CD4-positive, alpha-beta T cell treated with Interleukin-6 at 100 ng/mL for 8 hours (primary cell): ENCODE data around the gene ZNF662.

ENCODE experiments used
- DNase-seq: peaks from one replicate; pipeline ENCODE4 v3.0.0-alpha.2; 2020; ENCODE audit warnings: mixed read lengths, low spot score

Gene ZNF662

GRCh38 chr3:42936157-42936981 is 30.4 kb downstream of the ZNF662 start:
- no peak for DNase-seq

DNA sequence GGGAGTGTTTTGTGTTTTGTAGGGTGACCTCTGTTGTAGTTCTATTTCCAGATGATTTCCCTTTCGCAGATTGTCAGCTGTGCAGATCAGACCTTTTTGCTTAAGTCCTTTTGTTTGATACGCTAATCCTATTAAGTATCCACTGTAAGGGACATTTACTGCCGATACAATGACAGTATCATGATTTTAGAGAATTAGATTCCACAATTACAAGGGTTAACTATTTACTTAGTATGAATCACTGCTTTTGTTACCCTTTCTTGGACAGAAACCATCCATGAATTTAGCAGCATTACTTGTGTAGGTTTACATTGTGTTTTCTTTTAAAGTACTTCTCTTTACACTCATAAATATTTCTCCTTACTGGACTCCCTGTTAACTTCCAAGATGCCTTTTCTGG is 31.4 kb downstream of the ZNF662 start:
- DNase-seq = no peak

DNA sequence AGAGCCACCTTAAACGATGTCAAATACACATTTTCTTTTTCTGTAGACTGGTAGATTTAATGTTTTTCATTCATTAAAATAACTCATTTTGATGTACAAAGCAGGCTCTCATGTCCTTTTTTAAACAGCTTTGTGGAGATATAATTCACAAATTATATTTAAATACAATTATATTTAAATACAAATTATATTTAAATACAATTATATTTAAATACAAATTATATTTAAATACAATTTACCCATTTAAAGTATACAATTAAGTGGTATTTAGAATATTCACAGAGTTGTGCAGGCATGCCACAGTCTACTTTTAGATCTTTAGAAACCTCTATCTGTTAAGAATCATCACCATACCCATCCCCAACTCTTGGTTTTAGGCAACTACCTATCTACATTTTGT is 36.8 kb downstream of the ZNF662 start:
- DNase-seq = no peak

DNA sequence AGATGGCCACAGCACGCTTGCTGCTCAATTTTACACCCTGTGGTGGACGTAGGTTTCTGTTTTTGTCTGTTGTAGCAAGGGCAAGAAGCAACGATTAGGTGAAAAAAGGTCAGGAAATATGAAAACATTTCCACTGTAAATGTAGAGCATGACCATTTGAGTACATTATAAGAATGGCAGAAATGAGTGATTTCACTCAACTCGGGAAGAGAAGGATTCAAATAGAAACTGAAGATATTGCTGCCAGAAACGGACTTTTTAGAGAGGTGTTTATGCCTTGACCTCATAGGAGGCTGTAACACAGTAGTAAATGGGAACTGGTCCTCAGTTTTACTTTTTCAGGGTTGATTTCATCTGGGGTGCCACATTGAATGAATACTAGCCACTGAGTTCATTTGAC is 40.1 kb downstream of the ZNF662 start:
- no peak for DNase-seq

DNA sequence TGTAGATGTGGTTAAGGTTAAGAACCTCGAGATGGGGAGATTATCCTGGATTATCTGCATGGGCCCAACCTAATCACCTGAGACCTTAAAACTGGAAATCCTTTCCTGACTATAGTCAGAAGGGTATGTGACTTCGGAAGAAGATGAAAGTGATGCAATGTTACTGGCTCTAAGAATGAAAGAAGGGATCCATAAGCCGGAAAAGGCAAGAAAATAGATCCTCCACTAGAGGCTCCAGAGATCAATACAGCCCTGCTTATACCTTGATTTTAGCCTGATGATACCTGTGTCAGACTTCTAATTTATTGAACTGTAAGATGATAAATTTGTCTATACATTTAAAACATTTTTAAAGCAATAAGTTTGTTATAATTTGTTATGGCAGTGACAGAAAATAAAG is 51.6 kb downstream of the ZNF662 start:
- no peak for DNase-seq

DNA sequence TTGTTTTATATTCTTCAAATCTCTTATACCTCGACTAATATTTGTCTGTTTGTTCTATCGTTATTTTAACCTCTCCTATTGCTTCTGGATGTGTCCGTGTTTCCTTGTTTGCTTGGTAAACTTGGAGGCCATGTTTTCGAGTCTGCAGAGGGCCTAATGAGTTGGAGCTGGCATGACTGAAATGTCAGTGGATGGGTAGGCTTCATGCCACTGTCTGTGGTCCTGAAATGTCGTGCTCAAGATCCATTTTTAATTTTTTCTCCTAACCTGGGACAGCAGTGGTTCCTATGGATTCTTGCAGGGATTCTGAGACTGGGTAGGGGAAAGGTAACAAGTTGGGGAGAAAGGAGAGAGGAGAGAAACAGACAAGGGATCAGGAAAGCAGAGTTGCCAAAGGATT is 54.3 kb downstream of the ZNF662 start:
- DNase-seq = no peak

- DNase-seq = no peak
Observed at GRCh38 chr3:42960786-42961185, 54.8 kb downstream of the ZNF662 start.

DNA sequence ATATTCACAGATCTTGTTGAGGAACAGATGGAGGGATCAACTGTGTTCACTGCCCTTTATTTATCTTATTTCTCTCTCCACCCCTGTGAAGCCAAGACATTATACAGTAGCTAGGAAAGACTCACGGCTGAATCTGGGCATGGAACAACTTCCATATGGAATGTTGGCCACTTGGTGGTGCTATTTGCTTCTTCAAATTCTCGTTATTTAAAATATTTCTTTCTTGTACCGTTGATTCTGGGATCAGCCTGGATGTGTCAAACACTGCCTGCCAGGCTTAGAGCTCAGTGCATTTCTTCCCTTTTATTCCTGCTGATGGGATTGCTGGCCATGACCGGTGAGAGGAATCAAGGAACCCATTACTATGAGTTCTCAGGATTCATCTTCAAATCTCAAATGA is 55.7 kb downstream of the ZNF662 start:
- peak; percentile 26 for DNase-seq

DNA sequence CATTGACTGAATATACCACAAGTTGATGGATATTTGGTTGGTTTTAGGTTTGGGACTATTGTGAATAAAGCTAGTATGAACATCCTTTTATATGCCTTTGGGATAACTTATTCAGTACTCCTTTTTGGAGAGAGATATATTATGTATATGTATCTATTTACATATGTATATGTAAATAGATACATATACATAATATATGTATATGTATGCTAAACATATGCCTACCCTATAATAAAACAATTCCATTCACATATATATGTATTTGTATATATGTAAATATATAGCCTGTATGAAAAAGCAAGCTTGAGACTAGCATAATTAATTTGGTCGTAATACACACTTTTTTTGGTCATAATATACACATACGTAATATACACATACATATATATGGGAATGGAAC is 57.3 kb downstream of the ZNF662 start:
- DNase-seq = no peak

GRCh38 chr3:42964266-42964665 is 58.3 kb downstream of the ZNF662 start:
- DNase-seq = peak; percentile 5
